Measurements from ENCODE around the gene KLF16.

KLF16 gene

DNA sequence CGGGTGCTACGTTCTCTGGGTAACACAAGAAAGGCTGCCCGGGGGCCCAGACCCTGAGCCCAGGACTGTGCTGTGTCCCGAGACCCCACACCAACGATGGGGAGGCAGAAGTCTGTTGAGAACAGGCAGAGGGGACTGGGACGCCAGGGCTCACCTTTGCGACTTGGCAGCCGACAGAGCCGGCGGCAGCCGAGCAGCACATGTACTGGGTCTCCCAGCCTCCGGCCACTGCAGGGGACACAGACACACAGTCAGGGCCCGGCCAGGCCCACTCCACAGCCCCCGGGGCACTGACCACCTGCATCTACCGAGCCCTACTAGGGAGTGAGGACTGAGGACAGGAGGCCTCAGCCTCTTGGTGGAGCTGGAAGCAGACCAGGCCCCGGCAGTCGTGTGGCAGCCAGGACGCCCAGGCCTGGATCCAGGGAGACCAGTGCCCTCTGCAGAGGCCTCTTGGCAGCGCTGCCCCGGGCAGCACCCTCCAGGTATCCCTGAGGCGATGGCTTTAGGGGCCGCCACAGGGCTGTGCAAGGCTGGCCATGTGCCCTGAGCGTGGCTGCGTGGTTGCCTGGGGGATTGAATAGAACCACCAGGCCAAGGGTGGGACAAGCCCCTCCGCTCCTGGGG is 45.7 kb downstream of the KLF16 start:
- TF ChIP-seq, protein P1, sequence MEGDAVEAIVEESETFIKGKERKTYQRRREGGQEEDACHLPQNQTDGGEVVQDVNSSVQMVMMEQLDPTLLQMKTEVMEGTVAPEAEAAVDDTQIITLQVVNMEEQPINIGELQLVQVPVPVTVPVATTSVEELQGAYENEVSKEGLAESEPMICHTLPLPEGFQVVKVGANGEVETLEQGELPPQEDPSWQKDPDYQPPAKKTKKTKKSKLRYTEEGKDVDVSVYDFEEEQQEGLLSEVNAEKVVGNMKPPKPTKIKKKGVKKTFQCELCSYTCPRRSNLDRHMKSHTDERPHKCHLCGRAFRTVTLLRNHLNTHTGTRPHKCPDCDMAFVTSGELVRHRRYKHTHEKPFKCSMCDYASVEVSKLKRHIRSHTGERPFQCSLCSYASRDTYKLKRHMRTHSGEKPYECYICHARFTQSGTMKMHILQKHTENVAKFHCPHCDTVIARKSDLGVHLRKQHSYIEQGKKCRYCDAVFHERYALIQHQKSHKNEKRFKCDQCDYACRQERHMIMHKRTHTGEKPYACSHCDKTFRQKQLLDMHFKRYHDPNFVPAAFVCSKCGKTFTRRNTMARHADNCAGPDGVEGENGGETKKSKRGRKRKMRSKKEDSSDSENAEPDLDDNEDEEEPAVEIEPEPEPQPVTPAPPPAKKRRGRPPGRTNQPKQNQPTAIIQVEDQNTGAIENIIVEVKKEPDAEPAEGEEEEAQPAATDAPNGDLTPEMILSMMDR (conservative IDR thresholded peaks at IDR 0.05) = no peak
- no peak overlapping the region for H3K27ac ChIP-seq

DNA sequence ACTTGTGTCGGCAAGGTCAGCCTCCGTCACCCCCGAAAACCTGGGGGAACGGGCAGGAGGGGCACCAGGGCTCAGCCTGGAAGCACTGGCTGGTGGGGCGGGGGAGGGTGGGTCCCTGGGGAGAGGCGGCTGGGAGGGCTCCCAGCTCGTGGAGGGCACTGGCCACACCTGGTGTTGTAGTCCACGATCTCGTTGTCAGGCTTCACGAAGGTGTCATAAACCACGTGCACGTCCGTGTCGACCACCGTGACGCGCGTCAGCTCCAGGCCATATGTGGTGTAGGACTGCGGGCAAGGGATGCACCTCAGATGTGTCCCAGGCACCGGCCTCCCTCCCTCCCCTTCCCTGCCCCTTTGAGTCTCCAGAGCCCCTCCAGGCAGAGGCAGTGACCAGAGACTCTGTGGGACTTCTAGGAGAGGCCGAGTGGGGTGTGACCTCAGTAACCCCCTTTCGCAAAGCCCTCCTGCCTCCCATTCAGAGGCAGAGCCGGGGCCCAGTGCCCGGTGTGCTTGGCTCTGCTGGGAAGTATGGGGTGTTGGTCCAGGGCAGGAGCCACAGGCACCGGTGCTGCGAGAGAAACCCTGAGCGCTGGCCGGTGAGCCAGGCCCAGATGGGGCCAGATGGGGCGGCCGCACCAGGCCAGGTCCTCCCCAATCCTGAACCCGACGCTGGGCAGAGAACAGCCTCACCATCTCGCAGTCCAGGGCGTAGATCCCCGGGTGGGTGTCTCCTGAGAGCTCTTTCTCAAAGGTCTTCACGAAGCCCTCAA is 46.7 kb downstream of the KLF16 start:
- H3K27ac ChIP-seq = no peak overlapping the region
- TF ChIP-seq, protein P1 (conservative IDR thresholded peaks at IDR 0.05) = no peak

DNA sequence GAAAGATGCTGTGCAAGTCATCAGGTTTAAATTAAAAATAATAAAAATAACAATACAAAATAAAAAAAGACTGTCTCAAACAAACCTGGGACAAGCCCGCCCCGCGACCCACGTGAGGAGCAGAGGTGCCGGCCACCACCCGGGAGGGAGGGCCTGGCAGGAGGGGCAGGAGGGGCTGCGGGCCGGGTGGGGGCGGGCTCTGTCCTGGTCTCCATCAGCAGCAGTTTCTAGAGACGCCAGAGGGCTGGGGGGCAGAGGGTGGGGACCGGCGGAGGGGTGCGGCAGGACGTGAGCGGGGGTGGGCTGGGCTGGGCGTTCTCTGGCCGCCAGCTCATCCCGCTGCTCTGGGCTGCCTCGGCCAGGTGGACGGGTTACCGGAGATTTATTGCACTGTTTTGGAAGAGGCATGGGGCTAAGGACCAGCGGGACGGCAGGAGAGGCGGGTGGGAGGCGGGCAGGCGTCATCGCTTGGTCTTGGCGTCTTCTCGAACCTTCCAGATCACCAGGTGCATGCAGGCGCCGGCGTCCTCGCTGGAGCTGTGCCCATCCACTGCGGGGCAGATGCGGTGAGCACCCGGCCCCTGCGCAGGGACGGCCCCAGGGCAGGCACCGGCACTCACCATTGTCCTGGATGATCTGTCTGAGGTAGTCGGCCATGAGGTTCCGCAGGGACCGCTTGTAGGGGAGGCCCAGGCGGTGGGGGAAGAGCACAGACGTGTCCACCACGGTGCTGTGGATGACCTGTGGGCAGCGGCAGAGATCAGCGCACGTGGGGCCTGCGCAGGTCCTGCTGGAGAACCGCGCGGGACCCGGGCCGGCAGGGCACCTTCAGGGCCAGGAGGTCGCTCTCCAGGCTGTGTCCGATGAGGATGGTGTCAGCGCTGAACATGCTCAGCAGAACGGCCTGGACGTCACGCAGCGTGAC is 47.5 kb downstream of the KLF16 start:
- TF ChIP-seq, protein P1 (conservative IDR thresholded peaks at IDR 0.05) = no peak
- no peak overlapping the region for H3K27ac ChIP-seq

DNA sequence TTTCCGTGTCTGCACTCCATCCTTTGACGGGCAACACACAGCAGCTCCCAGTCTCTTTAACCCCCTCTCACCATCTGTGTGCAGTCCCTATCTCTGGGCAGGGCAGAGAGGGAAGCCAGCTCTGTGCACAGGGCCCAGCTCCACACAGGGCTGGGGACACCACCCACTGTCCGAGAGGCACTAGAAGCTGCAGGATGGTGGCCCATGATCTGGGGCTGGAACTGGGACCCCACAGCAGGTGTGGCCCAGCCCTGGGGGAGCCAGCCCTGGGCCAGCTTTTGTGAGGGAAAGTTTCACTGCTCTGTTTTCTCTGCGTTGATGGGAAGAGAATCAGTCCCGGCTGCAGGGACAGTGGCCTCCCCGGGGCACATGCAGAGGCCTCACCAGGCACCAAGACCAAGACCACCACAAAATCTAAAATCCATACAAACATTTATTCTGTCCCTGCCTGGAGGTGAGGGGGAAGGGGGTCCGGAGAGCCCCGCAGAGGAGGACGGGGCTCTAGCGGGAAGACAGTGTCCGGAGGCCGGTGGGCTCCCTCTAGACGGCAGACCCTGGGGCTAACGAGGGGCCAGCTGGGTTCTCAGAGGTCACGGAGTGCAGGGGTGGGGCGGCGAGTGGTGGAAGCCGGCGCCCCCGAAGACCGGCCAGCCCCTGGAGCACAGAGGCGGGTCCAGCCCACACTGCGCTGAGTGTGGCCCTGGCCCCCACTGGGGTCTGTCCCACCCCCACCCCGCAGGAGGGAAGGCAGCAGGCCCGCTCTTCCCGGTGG is 48.4 kb downstream of the KLF16 start:
- H3K27ac ChIP-seq = no peak overlapping the region
- TF ChIP-seq, protein P1 (conservative IDR thresholded peaks at IDR 0.05) = no peak

DNA sequence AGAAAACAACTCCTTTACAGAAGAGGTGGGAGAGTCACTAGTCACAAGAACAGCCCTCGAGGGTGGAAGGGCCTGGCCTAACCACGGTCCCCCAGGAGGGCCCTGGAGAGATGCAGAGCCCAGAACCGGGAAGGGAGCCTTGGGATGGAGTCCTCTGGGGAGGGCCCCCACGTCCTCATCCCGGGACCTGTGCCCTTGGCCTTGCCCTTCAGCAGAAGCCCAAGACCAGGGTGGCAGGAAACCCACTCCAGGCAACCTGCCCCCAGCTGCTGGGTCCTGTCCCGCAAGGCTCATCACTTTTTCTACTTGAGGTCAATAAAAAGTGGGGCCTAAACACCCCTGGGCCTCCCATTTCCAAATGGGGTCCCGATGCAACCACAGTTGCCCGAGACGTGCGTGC is 49.0 kb downstream of the KLF16 start:
- H3K27ac ChIP-seq = no peak overlapping the region
- TF ChIP-seq, protein P1 (conservative IDR thresholded peaks at IDR 0.05) = no peak

DNA sequence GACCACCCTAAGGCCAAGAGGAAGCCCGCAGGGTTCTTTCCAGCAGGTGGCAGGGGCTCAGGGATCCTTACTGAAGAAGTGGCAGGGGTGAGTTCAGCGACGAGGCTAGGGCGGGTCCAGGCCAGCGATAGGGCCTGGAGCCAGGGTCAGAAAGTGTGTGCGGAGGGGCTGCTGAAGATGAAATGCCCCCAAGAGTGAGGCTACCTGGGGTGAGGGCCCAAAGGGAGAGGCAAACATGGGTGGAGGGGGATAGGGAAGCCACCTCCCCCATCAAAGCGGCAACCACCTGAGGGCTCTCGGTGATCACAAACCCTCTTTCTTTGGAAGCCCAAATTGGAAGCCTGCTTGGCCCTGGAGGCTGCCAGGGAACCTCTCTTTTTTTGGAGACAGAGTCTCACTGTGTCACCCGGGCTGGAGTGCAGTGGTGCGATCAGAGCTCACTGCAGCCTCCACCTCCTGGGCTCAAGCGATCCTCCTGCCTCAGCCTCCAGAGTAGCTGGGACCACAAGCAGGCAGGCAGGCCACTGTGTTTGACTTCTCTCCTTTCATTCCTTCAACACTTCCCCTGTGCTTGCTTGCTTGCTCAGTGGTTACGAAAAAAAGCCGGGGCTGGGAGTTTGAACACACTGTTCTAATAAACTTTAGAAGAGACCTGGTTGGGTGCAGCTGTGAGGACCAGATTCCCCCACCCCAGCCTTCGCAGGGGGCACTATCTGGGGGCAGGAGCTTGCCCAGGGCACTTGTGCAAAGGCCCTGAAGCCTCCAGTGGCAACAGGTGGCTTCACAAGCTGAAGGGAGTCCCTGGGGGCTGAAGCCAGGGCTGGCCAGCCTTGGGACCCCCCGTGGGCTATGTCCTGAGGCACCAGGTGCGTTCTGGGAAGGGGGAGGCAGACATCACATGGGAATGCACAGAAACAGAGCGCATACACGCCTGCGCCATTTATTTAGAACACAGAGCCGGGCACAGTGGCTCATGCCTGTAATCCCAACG is 49.9 kb downstream of the KLF16 start:
- peak overlapping the region; percentile 33 for H3K27ac ChIP-seq
- TF ChIP-seq, protein P1 (conservative IDR thresholded peaks at IDR 0.05) = peak; percentile 6

All from VCaP (cell line).